Neural cell (in vitro differentiated cells): ENCODE data around the gene VAV3.

ENCODE experiments used
- EP300 ChIP-seq: fragments of 450-650 bp; conservative IDR thresholded peaks from 2 replicates; pipeline ENCODE4 v1.6.1; 2014; ENCODE audit warnings: antibody characterized with exemption, mild to moderate bottlenecking, moderate library complexity; ENCODE audit not compliant: poor library complexity, severe bottlenecking
- EZH2 ChIP-seq: fragments of 200-600, 300-800 bp; shearing (Covaris generic), sonication (generic); IDR thresholded peaks from 2 replicates; pipeline ENCODE4 v1.6.1; 2014; ENCODE audit warnings: antibody characterized with exemption, low read length, borderline replicate concordance, mild to moderate bottlenecking; ENCODE audit not compliant: insufficient read depth, poor library complexity, severe bottlenecking
- POLR2AphosphoS5 ChIP-seq: IDR thresholded peaks from 2 replicates; pipeline ENCODE4 v1.6.1; 2012
- RAD21 ChIP-seq: fragments of 450-650 bp; conservative IDR thresholded peaks from 2 replicates; pipeline ENCODE4 v1.6.1; 2014; ENCODE audit warnings: antibody characterized with exemption, mild to moderate bottlenecking, moderate library complexity
- SMC3 ChIP-seq: fragments of 450-650 bp; conservative IDR thresholded peaks from 2 replicates; pipeline ENCODE4 v1.6.1; 2014; ENCODE audit warnings: antibody characterized with exemption, mild to moderate bottlenecking, moderate library complexity; ENCODE audit not compliant: poor library complexity
- TAF1 ChIP-seq: IDR thresholded peaks from 2 replicates; pipeline ENCODE4 v1.6.1; 2012; ENCODE audit warnings: low read depth
- TF ChIP-seq, protein P1 (sequence below): fragments of 450-650 bp; IDR thresholded peaks from 2 replicates; pipeline ENCODE4 v1.5.1; 2014; ENCODE audit warnings: antibody characterized with exemption, mild to moderate bottlenecking, moderate library complexity; ENCODE audit not compliant: poor library complexity, severe bottlenecking

DNA sequence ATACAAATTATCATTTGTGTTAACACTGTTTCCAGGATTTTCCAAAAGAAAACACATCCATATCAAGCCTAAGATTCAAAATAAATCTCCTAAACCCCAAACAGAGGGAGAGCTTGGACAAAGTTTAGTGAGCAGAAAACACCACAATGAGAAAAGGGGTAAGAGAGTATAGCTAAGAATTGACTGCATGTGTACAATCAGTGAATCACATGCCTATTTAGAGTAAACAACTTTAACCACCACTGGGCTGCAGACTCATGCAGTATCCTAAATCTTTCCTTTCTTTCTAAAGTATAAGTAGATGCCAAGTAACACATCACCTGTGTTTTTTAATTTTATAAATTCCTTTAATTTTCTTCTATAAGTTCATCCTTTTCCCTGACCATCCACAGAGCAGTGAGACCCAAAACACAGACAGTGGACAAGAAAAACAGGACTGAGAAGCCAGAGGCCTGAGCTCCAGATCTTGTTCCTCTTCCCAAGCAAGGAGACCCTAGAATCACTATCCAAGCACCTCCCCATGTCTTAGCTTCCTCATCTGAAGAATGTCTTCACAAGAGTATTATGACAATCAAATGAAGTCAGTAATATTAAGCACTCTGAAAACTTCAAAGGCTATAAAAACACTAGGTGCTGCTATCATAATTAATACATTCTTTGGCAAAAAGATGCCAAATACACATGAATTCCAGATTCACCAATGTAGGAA is 93.1 kb downstream of the VAV3 start:
- TF ChIP-seq, protein P1, sequence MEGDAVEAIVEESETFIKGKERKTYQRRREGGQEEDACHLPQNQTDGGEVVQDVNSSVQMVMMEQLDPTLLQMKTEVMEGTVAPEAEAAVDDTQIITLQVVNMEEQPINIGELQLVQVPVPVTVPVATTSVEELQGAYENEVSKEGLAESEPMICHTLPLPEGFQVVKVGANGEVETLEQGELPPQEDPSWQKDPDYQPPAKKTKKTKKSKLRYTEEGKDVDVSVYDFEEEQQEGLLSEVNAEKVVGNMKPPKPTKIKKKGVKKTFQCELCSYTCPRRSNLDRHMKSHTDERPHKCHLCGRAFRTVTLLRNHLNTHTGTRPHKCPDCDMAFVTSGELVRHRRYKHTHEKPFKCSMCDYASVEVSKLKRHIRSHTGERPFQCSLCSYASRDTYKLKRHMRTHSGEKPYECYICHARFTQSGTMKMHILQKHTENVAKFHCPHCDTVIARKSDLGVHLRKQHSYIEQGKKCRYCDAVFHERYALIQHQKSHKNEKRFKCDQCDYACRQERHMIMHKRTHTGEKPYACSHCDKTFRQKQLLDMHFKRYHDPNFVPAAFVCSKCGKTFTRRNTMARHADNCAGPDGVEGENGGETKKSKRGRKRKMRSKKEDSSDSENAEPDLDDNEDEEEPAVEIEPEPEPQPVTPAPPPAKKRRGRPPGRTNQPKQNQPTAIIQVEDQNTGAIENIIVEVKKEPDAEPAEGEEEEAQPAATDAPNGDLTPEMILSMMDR = no peak
- TF ChIP-seq EZH2 (no peak), SMC3 (no peak), RAD21 (no peak), TAF1 (no peak), POLR2AphosphoS5 (no peak), EP300 (no peak)
